Measurements from ENCODE around the gene RANBP17.

The RANBP17 gene

DNA sequence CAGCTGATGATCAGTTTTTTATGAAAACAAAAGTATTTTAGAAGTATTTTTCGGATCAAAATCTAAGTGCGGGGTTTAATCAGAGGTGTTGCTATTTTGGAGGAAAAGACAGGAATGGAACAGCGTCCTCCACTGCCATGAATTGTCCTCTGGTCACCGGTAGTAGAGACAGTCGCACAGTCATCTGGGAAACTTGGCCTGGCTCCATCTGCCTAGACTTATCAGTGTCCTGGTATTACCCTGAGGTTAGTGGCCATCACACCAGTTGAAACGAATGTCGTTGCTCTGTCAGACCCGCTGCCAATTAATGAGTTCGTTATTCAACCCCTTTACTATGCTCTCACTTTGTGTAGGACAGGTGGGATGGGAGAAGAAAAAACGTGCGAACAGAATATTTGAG is 455.4 kb downstream of the RANBP17 start:
- DNase-seq (ENCODE audit: low read depth) = no peak

DNA sequence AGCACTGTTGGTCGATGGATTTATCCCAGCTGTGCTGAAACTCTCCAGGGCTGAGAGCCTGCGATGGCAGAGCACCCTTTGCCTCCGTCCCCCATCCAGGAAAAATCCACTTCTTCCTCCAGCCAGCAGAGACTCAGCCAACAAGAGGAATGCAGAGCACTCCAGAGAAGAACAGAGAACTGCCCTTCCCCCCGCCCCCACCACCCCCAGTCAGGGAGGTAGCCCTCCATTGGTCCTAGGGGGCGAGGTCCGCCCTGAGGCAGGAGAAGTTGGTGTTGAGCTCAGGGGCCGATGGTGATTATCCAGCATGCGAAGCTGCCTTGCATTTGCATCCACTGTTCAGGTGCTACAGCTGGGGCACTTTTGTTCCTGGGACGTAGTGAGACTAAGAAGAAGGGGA is 456.2 kb downstream of the RANBP17 start:
- DNase-seq (ENCODE audit: low read depth) = no peak

DNA sequence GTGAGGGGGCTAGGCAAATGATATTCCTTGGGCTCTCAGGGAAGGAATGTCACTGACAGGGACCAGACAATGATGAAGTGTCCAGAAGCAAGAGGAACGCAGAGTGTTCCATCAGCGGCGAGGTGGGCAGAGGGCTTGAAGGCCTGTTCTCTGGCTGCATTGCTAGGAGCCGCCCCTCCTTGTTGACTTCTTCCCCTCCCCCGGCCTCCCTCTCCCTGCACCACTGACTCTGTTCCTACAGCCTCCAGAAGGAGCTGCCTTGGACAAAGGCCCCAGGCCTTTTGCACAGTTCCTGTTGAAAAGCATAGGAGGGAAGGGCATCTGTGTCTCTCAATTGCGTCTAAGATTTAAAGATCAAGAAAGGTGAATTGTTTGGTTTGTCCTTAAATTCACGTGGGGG is 459.6 kb downstream of the RANBP17 start:
- DNase-seq (ENCODE audit: low read depth) = no peak

DNA sequence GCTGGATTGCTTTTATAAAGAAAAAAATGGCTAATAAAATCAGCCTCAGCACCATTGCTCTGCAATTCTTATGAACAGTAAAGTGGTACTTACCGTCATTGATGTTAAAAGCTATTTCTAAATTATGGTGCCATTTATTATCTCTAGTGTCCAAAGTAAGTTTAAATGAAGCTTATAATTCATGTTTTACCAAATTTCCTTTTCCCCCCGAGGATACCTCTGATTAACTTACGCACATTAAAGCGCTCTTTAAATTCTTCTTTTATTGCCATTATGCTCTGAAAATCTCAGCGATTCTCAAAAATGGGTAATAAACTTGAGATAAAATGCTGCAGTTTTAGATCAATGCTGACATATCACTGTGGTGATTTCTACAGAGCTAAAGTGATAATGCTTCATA is 460.7 kb downstream of the RANBP17 start:
- DNase-seq (ENCODE audit: low read depth) = no peak

DNA sequence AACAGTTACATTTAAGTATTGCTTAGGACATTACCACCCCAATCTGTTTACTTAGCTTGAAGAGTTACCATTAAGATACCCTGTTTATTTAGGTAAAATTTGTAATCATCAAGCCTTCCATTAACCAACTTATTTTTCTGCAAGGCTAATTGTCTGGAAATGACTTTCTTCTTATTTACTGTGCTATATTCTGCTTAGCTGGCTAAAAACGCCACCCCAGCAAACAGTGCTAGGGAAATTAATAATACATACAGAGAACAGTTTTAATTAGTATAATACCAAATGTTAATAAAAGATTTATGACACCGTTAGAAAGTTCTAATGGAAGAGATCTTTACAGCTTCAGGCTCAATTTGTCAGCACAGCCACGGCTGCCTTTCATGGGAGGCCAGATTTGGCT is 461.2 kb downstream of the RANBP17 start:
- DNase-seq (ENCODE audit: low read depth) = no peak

DNA sequence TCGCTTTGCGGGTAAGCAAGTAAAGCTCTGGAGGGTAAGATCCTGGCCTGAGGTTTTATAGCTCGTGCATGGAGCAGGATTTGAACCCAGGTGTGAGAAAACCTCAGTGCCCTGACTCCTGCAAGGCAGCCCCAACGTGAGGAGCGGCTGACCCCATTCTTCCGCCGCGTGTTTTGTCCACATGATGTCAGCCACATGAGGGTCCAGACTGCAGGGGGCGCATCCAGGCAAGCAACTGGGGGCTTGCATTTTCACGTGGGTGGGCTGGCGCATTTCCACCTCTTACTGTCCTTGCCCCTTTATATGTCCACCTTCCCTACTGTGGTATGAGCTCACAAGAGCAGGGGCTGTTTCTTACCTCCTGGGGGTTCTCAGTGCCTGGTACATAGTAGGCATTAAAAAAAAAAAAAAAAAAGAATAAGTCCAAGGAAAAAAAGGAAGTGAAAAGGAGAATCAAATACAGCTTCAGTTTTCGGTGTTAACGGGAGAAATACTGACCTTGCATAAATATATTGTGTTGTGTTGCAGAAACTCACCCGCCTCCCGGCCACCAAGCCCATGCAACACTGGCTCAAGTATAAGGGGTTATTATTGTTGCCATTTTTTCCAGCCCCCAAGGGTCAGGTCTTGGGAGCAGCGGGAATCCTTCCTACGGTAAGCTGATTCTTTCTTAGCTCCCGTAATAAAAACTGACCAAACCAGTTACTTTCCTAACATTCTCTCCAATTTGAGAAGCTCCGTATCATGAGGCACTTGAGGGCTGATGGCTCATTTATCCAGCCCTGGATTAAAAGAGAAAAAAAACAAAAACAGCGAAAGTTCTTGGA is 462.2 kb downstream of the RANBP17 start:
- DNase-seq (ENCODE audit: low read depth) = no peak

DNA sequence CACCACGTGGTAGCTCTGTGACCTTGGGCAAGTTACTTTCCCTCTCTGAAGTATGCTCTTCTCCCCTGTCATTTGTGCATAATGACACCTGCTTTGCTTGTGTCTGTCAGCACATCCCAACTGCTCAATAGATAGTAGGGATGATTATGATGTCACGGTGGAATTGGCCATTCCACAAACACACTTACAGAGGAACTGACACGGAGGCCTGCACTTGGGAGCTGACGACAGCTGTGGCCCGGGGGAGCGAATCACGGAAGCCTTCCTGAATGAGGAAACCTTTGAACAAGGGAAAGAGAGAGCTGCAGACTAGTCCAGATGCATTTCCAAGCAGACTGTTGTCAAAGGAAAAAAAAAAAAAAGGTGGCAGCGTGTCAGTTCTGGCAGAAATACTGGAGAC is 468.2 kb downstream of the RANBP17 start:
- DNase-seq (ENCODE audit: low read depth) = no peak

DNA sequence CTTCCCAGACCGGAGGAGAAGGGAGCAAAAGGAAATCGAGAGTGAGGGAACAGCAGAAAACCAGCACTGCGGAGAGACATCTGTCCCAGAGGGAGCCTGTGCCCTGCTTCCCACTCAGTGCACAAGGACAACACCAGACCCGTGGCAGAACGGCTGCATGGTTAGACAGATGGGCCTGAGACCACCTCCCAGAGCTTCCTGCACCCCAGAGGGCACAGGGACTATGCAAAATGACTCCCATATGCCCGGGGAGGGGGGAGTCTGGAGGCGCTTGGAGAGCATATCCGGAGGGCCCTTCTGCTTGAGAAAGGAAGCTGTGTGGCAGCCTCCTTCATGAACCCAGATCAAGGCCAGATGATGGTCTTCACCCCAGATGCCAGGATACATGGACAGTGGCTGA is 473.8 kb downstream of the RANBP17 start:
- DNase-seq (ENCODE audit: low read depth) = no peak

DNA sequence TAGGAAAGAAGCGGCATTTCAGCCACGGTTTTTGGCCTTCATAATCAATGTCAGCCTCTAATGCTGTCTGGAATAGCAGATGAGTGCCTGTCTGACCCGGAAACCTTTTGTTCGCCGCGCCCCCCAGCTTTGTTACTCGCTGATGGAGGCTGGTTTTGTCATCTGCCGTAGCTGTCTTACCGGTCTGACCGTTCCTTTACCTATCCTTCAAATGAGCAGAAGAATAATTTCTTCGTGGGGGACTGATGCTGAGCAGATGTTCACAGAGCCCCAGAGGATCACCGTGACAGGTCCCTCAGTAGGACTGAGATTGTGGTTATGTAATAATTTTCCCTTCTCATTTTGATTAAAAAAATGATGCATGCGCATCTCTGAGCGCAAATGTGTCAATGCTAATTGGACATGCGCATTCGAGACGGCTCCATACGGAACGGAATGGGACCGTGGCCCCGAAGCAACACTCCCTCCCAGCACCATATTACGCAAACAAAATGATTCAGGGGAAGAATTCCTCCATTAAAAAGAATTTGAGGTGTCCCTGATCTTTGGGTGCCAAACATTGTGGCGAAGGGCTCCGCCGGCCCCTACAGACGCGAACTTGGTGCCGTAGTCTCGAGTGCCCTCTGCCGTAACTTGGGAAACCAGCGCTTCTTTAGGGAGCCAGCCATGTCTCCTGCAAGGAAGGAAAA is 474.8 kb downstream of the RANBP17 start:
- peak; percentile 60 for DNase-seq (ENCODE audit: low read depth)

DNA sequence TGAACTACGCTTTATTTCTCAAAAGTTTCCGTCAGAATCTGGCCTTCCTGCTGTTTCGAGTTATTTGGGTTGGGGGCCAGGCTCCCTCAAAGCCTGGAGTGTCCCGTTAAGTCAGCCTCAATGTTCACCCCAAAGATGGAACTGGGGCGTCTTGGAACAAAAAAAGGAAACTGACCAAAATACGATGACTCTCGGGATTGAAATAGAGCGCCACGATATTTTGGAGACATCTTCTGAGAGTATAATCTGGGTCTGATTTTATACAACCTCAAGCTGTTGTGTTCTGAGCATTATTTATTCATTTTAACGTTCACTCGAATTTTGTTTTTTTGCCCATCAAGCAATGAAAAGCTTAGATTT is 475.4 kb downstream of the RANBP17 start:
- no peak for DNase-seq (ENCODE audit: low read depth)

DNA sequence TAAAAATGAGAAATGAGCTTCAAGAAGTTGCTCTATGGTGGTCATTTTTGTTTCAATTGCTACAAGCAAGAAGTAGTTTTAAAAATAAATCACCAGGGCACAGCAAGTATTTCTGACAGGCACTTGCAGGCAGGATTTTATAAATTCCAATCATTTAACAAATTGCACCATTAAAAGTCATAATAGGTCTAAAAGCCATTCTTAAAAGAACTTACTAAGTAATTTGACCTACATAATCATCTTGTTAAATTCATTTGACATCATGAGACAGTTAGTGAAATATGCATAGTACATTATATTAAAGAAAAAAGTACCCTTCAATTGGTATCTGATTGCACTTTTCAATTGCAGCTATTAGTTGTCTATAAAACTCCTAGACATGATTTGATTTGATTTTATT is 478.2 kb downstream of the RANBP17 start:
- DNase-seq (ENCODE audit: low read depth) = no peak

DNA sequence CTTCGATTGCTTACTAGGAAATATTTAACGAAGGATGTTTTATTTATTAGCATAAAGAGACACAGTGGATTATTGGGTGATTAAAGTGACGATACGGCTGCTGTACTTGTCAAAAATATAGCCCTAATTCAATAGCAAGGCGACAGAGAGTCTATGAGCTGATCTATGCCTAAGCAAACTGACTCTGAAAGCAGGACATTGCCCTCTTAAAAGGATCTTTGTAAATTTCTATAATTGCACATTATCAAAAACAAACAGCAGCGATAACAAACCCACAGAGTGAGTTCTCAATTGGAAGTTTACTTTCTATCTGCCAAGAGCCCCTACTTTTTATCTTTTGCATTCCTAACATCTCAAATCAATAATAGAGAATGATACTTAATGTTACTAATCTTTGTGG is 478.7 kb downstream of the RANBP17 start:
- DNase-seq (ENCODE audit: low read depth) = no peak

DNA sequence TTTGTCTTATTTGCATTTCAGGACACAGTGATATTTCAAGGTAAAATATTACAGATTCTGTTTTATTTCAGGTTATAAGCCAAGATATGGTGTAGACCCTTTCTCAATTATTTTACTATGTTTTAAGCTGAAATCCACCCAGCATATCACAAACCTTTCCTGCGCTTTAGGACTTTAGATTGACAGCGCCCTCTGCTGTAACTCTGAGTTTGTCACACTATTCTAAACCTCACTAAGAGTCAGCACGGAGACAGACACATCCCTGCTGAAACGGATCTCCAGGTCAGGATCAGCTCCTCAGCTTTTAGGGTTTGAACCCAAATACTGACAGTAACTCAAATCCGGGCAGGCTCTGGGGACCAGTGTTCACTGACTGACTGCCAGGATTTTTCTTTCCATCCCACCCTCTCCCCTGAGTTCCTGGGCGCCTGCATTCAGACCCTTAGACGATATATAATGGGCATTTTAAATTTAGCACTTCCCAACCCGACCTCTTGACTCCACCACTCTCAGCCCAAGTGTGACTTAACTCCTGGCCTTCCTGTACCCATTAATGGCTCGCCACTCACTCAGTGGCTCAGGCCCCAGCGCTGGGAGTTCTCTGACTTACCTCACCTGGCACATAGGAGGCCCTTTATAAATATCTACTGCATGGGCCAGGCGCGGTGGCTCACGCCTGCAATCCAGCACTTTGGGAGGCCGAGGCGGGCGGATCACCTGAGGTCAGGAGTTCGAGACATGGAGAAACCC is 480.7 kb downstream of the RANBP17 start:
- DNase-seq (ENCODE audit: low read depth) = peak; percentile 50

DNA sequence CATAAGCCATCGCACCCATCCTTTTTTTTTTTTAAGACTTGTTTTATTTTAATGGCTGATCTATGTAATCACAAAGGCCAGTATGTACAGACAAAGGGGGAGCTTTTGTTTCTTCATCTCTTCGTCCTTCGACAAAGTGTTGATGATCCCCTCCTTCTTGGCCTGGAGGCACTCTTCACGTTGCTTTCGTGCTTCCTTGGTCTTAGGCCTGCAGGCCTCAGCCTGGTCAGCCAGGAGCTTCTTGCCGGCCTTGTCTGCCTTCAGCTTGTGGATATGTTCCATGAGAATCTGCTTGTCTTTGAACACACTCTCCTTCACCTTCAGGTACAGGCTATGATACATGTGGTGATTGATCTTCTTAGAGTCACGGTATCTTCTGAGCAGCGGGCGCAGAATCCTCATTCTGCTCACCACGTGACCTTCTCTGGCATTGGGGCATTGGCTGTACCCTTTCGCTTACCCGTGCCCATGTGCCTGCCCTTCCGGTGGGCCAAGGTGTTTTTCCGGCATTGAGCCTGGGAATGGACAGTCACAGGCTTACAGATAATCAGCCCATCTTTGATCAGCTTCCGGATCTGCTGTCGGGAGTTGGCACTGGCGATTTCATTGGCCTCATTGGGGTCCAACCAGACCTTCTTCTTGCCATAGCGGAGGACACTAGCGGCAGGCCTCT is 483.3 kb downstream of the RANBP17 start:
- DNase-seq (ENCODE audit: low read depth) = no peak

All from fibroblast of gingiva (primary cell).